Thyroid gland (tissue), 4 donors: ENCODE results near the gene ARHGAP15. TPM values are rescaled to one million over a fixed set of nuclear protein-coding genes. Genes with fewer than 3 reads are reported as not detected.

Experiments
- DNase-seq, 2 donors: peaks; one replicate each; pipeline ENCODE4 v3.0.0-alpha.2; 2019
- H3K27ac ChIP-seq, 3 donors: fragments of 200-600 bp; sonication (generic); 1 replicate in 2 of 3; 2 replicates in 1 of 3; pipeline ENCODE4 v1.5.1; 2016 to 2019; ENCODE audit warnings: mild to moderate bottlenecking in 1 of 3, moderate library complexity in 1 of 3
- H3K27me3 ChIP-seq: fragments of 200-600 bp; sonication (generic); one replicate; pipeline ENCODE4 v1.5.1; 2019
- H3K36me3 ChIP-seq, 2 donors: fragments of 200-600 bp; sonication (generic); one replicate each; pipeline ENCODE4 v1.5.1; 2016 to 2019
- H3K4me1 ChIP-seq, 2 donors: fragments of 200-600 bp; sonication (generic); one replicate each; pipeline ENCODE4 v1.5.1; 2017 to 2019
- H3K4me3 ChIP-seq, 3 donors: fragments of 200-600 bp; sonication (generic); replicated peaks in 1 of 3; 1 replicate in 2 of 3; 2 replicates in 1 of 3; pipeline ENCODE4 v1.5.1; 2016; ENCODE audit warnings: mild to moderate bottlenecking in 1 of 3
- H3K9me3 ChIP-seq: fragments of 200-600 bp; sonication (generic); one replicate; pipeline ENCODE4 v1.5.1; 2017
- POLR2A ChIP-seq, 2 donors: fragments of 450-650 bp; IDR thresholded peaks; one replicate each; pipeline ENCODE4 v1.6.1; 2017; ENCODE audit warnings: antibody characterized with exemption in 2 of 2, mild to moderate bottlenecking in 2 of 2, moderate library complexity in 1 of 2
- WGBS, 2 donors: methylation state at CpG; one replicate each; pipeline ENCODE4 v1.1.5; 2017; 5-methylcytosine and 5-hydroxymethylcytosine counted together
- intact Hi-C: fragments of 100-400 bp; cut with DNase I; formaldehyde crosslinking; loops from one replicate; pipeline ENCODE4 v1.15.1; 2023
- total RNA-seq, 4 donors: library from RNA; depleted of rRNA; stranded (reverse); fragments of >200 nt; gene quantifications; one replicate each; pipeline ENCODE4 v1.2.3, GENCODE V29; 2016
- TF ChIP-seq, protein P1 (sequence below), 6 experiments: fragments of 200-600 bp in 3 of 6; fragments of 450-650 bp in 3 of 6; sonication (generic) in 3 of 6; IDR thresholded peaks; one replicate each; pipeline ENCODE4 v1.5.1; 2016 to 2019; ENCODE audit warnings: antibody characterized with exemption in 6 of 6, mild to moderate bottlenecking in 2 of 6, inconsistent platforms in 1 of 6, moderate library complexity in 1 of 6

ARHGAP15 gene
- total RNA-seq, 4 donors from 2014 or later, result 9.8 to 24.4 (median 11.9) TPM

DNA sequence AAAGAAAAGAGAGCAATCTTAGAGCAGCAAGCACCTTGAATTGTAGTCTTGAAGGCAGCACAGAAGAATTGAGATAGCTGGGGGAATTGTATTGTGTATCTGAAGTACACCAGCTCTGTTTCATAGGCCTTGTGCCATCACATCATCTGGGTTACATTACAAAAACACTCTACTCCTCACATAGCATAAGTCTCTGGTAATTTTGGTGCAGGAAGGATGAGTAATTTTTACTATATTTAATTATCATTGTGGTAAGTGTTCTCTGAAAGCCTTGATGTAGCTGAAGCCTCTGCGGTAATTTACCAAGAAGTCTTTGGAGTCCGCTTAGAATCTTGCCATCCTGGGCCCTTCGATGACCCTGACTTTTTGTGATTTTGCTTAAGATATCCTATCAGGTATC, 291.1 kb downstream of the ARHGAP15 start:
- no peak for DNase-seq
- Histone ChIP-seq H3K36me3 (no peaks in the 10 kb centered on the region), H3K9me3 (no peaks in the 10 kb centered on the region), H3K27me3 (no peaks in the 10 kb centered on the region), H3K4me1 (no peaks in the 10 kb centered on the region), H3K4me3 (no peak overlapping the region), H3K27ac (no peak overlapping the region)
- intact Hi-C loops, result no loop called here
- no peak for TF ChIP-seq POLR2A (IDR thresholded peaks at IDR 0.05)
- TF ChIP-seq, protein P1, sequence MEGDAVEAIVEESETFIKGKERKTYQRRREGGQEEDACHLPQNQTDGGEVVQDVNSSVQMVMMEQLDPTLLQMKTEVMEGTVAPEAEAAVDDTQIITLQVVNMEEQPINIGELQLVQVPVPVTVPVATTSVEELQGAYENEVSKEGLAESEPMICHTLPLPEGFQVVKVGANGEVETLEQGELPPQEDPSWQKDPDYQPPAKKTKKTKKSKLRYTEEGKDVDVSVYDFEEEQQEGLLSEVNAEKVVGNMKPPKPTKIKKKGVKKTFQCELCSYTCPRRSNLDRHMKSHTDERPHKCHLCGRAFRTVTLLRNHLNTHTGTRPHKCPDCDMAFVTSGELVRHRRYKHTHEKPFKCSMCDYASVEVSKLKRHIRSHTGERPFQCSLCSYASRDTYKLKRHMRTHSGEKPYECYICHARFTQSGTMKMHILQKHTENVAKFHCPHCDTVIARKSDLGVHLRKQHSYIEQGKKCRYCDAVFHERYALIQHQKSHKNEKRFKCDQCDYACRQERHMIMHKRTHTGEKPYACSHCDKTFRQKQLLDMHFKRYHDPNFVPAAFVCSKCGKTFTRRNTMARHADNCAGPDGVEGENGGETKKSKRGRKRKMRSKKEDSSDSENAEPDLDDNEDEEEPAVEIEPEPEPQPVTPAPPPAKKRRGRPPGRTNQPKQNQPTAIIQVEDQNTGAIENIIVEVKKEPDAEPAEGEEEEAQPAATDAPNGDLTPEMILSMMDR (IDR thresholded peaks at IDR 0.05), result no peak
- 64 to 78% methylated on average over 3 of the region's 3 CpGs for WGBS, 2 donors

DNA sequence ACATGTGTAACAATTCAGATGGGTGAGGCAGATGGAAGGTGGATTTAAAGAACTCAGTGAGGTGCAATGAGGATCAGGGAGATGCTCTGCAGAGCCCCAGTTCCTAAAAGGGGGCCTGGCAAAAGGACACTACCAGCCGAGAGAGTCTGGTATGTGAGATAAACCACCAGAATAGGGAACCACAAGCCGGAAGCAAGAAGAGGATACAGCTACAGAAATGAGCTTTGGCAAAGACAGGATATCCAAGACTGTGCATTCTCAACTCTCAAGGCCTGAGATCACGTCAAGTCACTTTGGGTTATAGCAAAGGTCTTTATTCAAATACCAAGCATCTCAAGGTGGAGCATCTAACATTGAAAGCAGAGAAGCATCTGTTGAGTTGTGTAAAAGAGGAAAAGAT, 293.5 kb downstream of the ARHGAP15 start:
- 91 to 96% methylated on average over 3 of the region's 3 CpGs for WGBS, 2 donors
- TF ChIP-seq, protein P1 (IDR thresholded peaks at IDR 0.05), result no peak
- no peak for TF ChIP-seq POLR2A (IDR thresholded peaks at IDR 0.05)

DNA sequence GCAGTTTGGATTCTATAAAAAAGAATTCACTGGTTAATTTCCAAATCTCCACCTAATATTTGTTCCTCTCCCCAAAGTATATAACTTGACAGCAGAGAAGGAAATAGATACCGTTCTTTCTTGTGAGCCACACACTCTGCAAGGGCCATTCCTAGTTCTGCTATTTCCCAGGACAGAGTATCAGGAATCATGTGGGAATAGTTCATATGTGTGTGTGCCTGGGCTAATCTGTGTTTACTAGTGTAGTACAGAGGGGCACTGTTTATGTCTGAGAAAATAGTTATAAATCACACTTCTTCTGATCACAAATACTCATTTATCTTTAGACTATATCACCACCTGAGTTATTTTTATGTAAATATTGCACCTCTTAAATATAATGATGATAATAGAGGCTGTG, 296.7 kb downstream of the ARHGAP15 start:
- Histone ChIP-seq H3K27me3 (no peaks in the 10 kb centered on the region), H3K36me3 (no peaks in the 10 kb centered on the region), H3K9me3 (no peaks in the 10 kb centered on the region), H3K4me1 (no peaks in the 10 kb centered on the region), H3K4me3 (no peak overlapping the region), H3K27ac (no peak overlapping the region)
- WGBS, 2 donors, result 86 to 88% methylated on average over 1 of the region's 1 CpG
- intact Hi-C loops, result no loop called here
- TF ChIP-seq, protein P1 (IDR thresholded peaks at IDR 0.05), result no peak
- TF ChIP-seq POLR2A (IDR thresholded peaks at IDR 0.05), result no peak
- no peak for DNase-seq

More for the DNA sequence above, 293.5 kb downstream of the ARHGAP15 start:
- no peaks in the 10 kb centered on the region for H3K9me3 ChIP-seq
- H3K27me3 ChIP-seq, result no peaks in the 10 kb centered on the region
- no peaks in the 10 kb centered on the region for H3K4me1 ChIP-seq
- H3K27ac ChIP-seq, result no peak overlapping the region
- H3K4me3 ChIP-seq, result no peak overlapping the region
- DNase-seq, result no peak
- intact Hi-C loops, result no loop called here
- H3K36me3 ChIP-seq, result no peaks in the 10 kb centered on the region

DNA sequence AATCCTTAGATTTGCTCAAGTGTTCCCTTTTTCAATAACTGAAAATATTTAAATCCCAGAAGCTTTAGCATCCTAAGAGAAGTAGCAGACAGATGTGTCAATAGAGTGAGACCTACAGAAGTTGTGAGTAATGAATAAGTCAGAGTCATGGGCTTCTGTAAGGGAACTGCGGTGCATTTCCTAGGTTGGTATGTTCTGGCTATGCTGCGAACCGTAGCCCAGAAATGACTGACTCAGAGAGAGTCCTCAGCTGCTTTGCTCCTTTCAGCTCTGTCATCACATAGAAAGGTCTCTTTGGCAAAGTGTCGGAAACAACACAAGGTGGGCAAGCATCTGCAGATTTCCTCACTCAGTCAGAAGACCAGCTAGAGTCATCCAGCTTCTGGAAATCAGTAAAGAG, 297.1 kb downstream of the ARHGAP15 start:
- 92 to 95% methylated on average over 4 of the region's 4 CpGs for WGBS, 2 donors
- no peak overlapping the region for H3K27ac ChIP-seq
- intact Hi-C loops, result no loop called here
- H3K36me3 ChIP-seq, result no peaks in the 10 kb centered on the region
- no peaks in the 10 kb centered on the region for H3K9me3 ChIP-seq
- TF ChIP-seq POLR2A (IDR thresholded peaks at IDR 0.05), result no peak
- TF ChIP-seq, protein P1 (IDR thresholded peaks at IDR 0.05), result no peak
- DNase-seq, result no peak
- no peaks in the 10 kb centered on the region for H3K4me1 ChIP-seq
- H3K27me3 ChIP-seq, result no peaks in the 10 kb centered on the region
- H3K4me3 ChIP-seq, result no peak overlapping the region

DNA sequence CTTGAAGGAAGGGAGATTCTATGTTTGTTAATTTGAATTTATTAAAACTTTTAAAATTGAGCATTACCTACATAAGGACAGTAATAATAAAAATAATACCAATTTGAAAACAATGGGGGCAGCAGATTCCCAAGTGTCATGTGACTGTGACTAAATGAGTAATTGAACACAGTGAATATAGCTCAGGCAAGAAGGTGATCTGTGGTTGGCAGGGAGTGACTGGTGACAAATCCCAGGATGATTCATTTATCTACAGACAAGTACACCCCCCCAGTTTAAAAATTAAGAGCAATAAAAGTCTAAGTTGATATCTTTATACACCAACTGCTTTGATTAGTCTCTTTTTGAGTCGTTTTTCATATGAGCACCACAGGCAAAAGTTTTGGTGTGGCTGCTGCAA, 299.5 kb downstream of the ARHGAP15 start:
- Histone ChIP-seq H3K27ac (no peak overlapping the region), H3K9me3 (no peaks in the 10 kb centered on the region), H3K4me1 (no peaks in the 10 kb centered on the region), H3K4me3 (no peak overlapping the region), H3K27me3 (no peaks in the 10 kb centered on the region), H3K36me3 (no peaks in the 10 kb centered on the region)
- intact Hi-C loops, result no loop called here
- no peak for DNase-seq
- TF ChIP-seq, protein P1 (IDR thresholded peaks at IDR 0.05), result no peak
- no peak for TF ChIP-seq POLR2A (IDR thresholded peaks at IDR 0.05)
- WGBS, 2 donors, result 73 to 76% methylated on average over 1 of the region's 1 CpG
